ENCODE data around the gene PHF21A. TPM values are rescaled to one million over a fixed set of nuclear protein-coding genes. Genes with fewer than 3 reads are reported as not detected.

PHF21A gene
- total and polyA plus RNA-seq, 2 of the 13 experiments (the other 11 are each of a cell fraction or from before 2014, with no cell fraction given) = 4.1 to 34.6 TPM

DNA sequence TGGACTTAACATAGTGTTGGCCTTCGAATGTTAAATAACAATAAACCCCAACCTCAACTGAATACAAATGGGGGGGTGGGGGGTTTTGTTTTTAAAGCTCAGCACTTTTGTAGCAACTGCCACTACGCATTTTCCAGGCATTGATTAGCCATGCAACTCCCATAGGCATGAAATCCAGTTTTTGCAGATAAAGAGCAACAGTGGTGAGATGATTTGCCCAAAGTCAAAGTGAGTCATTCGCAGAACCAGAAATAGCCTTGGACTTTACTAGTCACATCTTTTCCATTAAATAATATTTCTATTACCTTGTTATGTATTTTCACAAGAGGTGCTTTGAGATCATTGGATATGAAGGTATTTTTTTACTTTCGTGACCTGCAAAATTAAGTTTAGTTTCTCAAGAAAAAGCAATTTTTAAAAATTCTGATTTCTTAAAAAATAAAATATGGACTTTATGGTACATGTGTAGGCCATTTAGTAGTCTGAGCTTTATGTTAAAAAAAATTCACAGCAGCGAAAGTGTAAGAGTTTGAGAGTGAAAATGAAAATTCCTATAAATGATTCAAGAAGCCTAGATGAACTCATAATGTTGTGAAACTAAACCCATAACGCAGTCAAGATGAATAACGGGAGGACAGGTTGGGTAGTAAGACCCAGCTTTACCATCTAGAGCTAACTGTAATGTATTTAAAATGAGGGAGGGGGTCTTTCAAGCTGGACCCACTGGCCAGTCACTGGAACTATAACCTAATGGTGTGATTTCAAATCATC lies 1.9 kb upstream of the PHF21A start (continued):
- TF ChIP-seq HNRNPL (IDR thresholded peaks at IDR 0.05; ENCODE audit: low read depth, low read length) (no peak), CREM (IDR thresholded peaks at IDR 0.05) (no peak), CREM (CRISPR knock-in tag; IDR thresholded peaks at IDR 0.05) (no peak), ZNF7 (CRISPR knock-in tag; IDR thresholded peaks at IDR 0.05) (no peak), FOSL2 (CRISPR knock-in tag; IDR thresholded peaks at IDR 0.05) (peak; percentile 72), HNF4G (IDR thresholded peaks at IDR 0.05; ENCODE audit: borderline replicate concordance, low read depth, low read length) (no peak), HNF4G (CRISPR knock-in tag; IDR thresholded peaks at IDR 0.05; ENCODE audit: borderline replicate concordance, low read depth) (no peak), HMG20A (CRISPR knock-in tag; IDR thresholded peaks at IDR 0.05; ENCODE audit: borderline replicate concordance) (peak; percentile 43; the same call in 1 of the 2 replicates)
- TF ChIP-seq, protein P1, sequence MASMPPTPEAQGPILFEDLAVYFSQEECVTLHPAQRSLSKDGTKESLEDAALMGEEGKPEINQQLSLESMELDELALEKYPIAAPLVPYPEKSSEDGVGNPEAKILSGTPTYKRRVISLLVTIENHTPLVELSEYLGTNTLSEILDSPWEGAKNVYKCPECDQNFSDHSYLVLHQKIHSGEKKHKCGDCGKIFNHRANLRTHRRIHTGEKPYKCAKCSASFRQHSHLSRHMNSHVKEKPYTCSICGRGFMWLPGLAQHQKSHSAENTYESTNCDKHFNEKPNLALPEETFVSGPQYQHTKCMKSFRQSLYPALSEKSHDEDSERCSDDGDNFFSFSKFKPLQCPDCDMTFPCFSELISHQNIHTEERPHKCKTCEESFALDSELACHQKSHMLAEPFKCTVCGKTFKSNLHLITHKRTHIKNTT (CRISPR knock-in tag; IDR thresholded peaks at IDR 0.05) = no peak
- TF ChIP-seq, protein P2, sequence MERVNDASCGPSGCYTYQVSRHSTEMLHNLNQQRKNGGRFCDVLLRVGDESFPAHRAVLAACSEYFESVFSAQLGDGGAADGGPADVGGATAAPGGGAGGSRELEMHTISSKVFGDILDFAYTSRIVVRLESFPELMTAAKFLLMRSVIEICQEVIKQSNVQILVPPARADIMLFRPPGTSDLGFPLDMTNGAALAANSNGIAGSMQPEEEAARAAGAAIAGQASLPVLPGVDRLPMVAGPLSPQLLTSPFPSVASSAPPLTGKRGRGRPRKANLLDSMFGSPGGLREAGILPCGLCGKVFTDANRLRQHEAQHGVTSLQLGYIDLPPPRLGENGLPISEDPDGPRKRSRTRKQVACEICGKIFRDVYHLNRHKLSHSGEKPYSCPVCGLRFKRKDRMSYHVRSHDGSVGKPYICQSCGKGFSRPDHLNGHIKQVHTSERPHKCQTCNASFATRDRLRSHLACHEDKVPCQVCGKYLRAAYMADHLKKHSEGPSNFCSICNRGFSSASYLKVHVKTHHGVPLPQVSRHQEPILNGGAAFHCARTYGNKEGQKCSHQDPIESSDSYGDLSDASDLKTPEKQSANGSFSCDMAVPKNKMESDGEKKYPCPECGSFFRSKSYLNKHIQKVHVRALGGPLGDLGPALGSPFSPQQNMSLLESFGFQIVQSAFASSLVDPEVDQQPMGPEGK (CRISPR knock-in tag; IDR thresholded peaks at IDR 0.05) = peak; percentile 20; the same call in 1 of the 2 replicates
